T-cell (primary cell): ENCODE measurements around the gene GPR183. TPM values are rescaled to one million over a fixed set of nuclear protein-coding genes. Genes with fewer than 3 reads are reported as not detected.

Source experiments
- ATAC-seq, 4 experiments: fragments of 200-7000 bp in 3 of 4; fragments of 150-1000 bp in 1 of 4; cut with Tn5 transposase; replicated peaks in 1 of 4; 1 replicate in 3 of 4; 2 replicates in 1 of 4; pipeline ENCODE4 v1.10.0; 2021; ENCODE audit warnings: moderate library complexity in 3 of 4, mild to moderate bottlenecking in 2 of 4, moderate number of reproducible peaks in 1 of 4
- CTCF ChIA-PET, 2 donors: fragments of 300-600 bp; sonication (Branson Sonifier 250); formaldehyde crosslinking; loops; one replicate each; lab custom pipeline; 2022; ENCODE audit warnings: antibody characterized with exemption in 2 of 2; lab: Charles Lee
- POLR2A ChIA-PET, 2 donors: fragments of 300-600 bp; sonication (Branson Sonifier 250); formaldehyde crosslinking; loops; one replicate each; lab custom pipeline; 2022; ENCODE audit warnings: antibody characterized with exemption in 2 of 2; lab: Charles Lee
- DNase-seq, 35 experiments: peaks; one replicate each; pipeline versions ENCODE4 v3.0.0 to v3.0.0-alpha.2; 2013 to 2023
- H3K27ac ChIP-seq: one replicate; pipeline ENCODE4 v1.5.1; 2013; ENCODE audit warnings: low read length
- H3K27me3 ChIP-seq, 2 experiments: replicated peaks in 1 of 2; 1 replicate in 1 of 2; 2 replicates in 1 of 2; pipeline versions ENCODE4 v1.6.1 to v1.7.0; 2013; ENCODE audit warnings: low read length in 1 of 2, mixed read lengths in 1 of 2; ENCODE audit not compliant: control insufficient read depth in 2 of 2, insufficient read depth in 2 of 2; ENCODE audit errors: extremely low read depth in 1 of 2
- H3K36me3 ChIP-seq, 2 donors: 1 replicate in 1 of 2; 2 replicates in 1 of 2; pipeline versions ENCODE4 v1.6.1 to v1.7.0; 2013; ENCODE audit warnings: low read length in 1 of 2; ENCODE audit not compliant: control insufficient read depth in 2 of 2, insufficient read depth in 1 of 2; ENCODE audit errors: extremely low read depth in 1 of 2
- H3K4me1 ChIP-seq, 2 experiments: 1 replicate in 1 of 2; 2 replicates in 1 of 2; pipeline versions ENCODE4 v1.6.1 to v1.7.0; 2013; ENCODE audit warnings: low read length in 2 of 2, mixed read lengths in 1 of 2; ENCODE audit not compliant: insufficient read depth in 2 of 2, control insufficient read depth in 1 of 2; ENCODE audit errors: extremely low read depth in 1 of 2
- H3K4me3 ChIP-seq, 2 donors: 1 replicate in 1 of 2; 2 replicates in 1 of 2; pipeline versions ENCODE4 v1.5.1 to v1.7.0; 2013; ENCODE audit warnings: mild to moderate bottlenecking in 2 of 2, low read length in 1 of 2, moderate library complexity in 1 of 2; ENCODE audit not compliant: control insufficient read depth in 1 of 2; ENCODE audit errors: extremely low read depth in 1 of 2
- H3K9me3 ChIP-seq: 2 replicates; pipeline ENCODE4 v1.7.0; 2013
- H3K27ac Mint-ChIP-seq, 2 donors: one replicate each; pipeline ENCODE4 v1.8.0; 2020 to 2021; ENCODE audit warnings: mild to moderate bottlenecking in 2 of 2, mixed read lengths in 2 of 2
- H3K27me3 Mint-ChIP-seq, 2 donors: one replicate each; pipeline ENCODE4 v1.8.0; 2021 to 2022; ENCODE audit warnings: mixed read lengths in 2 of 2
- H3K36me3 Mint-ChIP-seq: one replicate; pipeline ENCODE4 v1.8.0; 2021; ENCODE audit warnings: mixed read lengths
- H3K4me1 Mint-ChIP-seq, 3 donors: one replicate each; pipeline ENCODE4 v1.8.0; 2020 to 2022; ENCODE audit warnings: mixed read lengths in 3 of 3, mild to moderate bottlenecking in 1 of 3
- H3K4me3 Mint-ChIP-seq, 3 donors: one replicate each; pipeline ENCODE4 v1.8.0; 2020 to 2022; ENCODE audit warnings: mild to moderate bottlenecking in 3 of 3, mixed read lengths in 3 of 3, moderate library complexity in 3 of 3
- H3K9me3 Mint-ChIP-seq, 3 donors: one replicate each; pipeline ENCODE4 v1.8.0; 2020 to 2022; ENCODE audit warnings: mixed read lengths in 3 of 3
- WGBS: methylation state at CpG from one replicate; pipeline ENCODE4 v1.1.5; 2013; ENCODE audit warnings: missing lambda C conversion rate; ENCODE audit not compliant: insufficient coverage; 5-methylcytosine and 5-hydroxymethylcytosine counted together
- total RNA-seq, 35 experiments: library from RNA in 6 of 35; stranded (reverse) in 6 of 35; fragments of 120-200 nt in 1 of 35; gene quantifications; one replicate each; pipeline versions ENCODE4 v1.2.1 to v1.2.4 and lab custom pipeline; 2013 to 2026

The GPR183 gene
- total RNA-seq, 5 donors from 2014 or later (not counting 1 experiment from before 2014, with no cell fraction given), result 69.9 to 152 (median 100) TPM

DNA sequence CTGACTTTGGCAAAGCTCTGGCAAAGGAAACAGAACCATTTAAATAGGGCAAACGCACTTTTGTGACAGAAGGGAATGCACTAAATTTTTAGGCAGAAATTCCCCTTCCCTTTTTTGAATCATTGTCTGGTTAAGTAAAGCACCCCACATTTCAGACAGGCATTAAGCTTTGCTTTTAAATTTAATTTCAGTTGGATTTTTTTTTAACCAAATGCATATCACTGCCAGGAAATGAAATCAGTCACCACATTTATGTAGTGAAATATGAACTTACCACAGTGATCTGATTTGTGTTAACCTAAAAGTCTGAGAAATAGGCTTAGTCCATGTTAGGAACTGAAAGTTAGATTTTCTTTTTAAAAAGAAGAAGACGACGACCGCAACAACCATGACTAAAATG, 10.8 kb downstream of the GPR183 start:
- peaks cover 56% of the 10 kb centered on the region for H3K36me3 Mint-ChIP-seq
- H3K9me3 Mint-ChIP-seq, result no peaks in the 10 kb centered on the region
- DNase-seq, result peak in 1 of 35 experiments; percentile 62

DNA sequence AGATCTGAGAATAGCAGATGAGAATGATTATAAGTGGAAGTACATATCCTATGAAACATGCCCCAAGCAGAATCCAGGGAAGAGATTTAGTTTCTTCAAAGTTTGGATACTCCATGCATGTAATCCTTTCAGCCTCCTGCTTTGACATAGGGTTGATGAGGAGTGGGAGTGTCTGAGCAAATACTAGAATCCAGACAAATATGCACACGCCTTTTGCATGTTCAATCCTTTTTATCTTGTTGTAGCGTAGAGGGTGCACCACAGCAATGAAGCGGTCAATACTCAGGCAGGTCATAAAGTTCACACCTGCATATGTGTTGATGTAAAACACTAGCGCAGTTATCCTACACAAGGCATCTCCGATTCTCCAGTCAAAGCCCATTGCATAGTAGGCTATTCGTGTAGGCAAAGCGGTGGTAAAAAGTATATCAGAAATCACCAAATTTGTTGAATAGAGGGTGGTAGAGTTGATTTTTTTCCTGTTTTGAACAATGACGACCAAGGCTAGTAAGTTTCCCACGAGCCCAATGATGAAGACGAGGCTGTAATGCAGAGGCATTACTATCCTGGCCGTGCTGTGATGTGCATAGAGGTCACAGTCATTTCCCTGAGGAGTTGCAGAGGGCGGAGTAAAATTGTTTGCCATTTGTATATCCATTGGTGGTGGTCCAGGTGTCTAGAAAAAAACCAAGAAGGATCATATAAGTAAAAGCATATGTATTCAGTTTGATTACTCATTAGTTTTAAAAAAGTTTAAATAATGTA, 11.5 kb downstream of the GPR183 start:
- no peaks in the 10 kb centered on the region for H3K9me3 ChIP-seq
- H3K4me3 ChIP-seq, result no peak overlapping the region
- WGBS, result 75% methylated on average over 8 of the region's 12 CpGs
- H3K27ac ChIP-seq, result peak overlapping the region; percentile 80
- peak overlapping the region; percentile 52 to 82 (median 67) for H3K4me3 Mint-ChIP-seq
- peaks cover 61% of the 10 kb centered on the region for H3K36me3 Mint-ChIP-seq
- H3K27ac Mint-ChIP-seq, result peak overlapping the region; percentile 97
- no peak for DNase-seq
- no peaks in the 10 kb centered on the region for H3K27me3 Mint-ChIP-seq
- ATAC-seq, result no peak
- no peaks in the 10 kb centered on the region for H3K27me3 ChIP-seq
- peaks cover 32 to 49% of the 10 kb centered on the region in 2 experiments for H3K4me1 ChIP-seq
- H3K9me3 Mint-ChIP-seq, result no peaks in the 10 kb centered on the region
- ChIA-PET POLR2A (interaction anchor here (0.6 to 3.7 kb wide), 6 partner anchors 11 to 71 kb away, joined by 3 to 28 read pairs (median 5); partner anchors contain the start of gene GPR183 (in 1 of the 2)), CTCF (interaction anchor here in 1 of 2 donors (0.9 to 3.0 kb wide), 5 partner anchors 11 to 140 kb away, joined by 3 to 22 read pairs (median 5); no protein-coding TSS in a partner anchor)
- peaks cover 86 to 91% (median 88%) of the 10 kb centered on the region in 3 donors for H3K4me1 Mint-ChIP-seq
- peaks cover 0 to 43% of the 10 kb centered on the region in 2 donors for H3K36me3 ChIP-seq

More for the DNA sequence above, 10.8 kb downstream of the GPR183 start:
- ChIA-PET POLR2A (interaction anchor here in 1 of 2 donors (0.6 to 3.7 kb wide), 9 partner anchors 10 to 137 kb away, joined by 3 to 28 read pairs (median 3); partner anchors contain the start of gene GPR183), CTCF (interaction anchor here (0.6 to 3.0 kb wide), 11 partner anchors 12 to 1308 kb away, joined by 3 to 22 read pairs (median 4); no protein-coding TSS in a partner anchor)
- Histone ChIP-seq H3K36me3 (peaks cover 0 to 41% of the 10 kb centered on the region in 2 donors), H3K27ac (peak overlapping the region; percentile 80), H3K27me3 (no peaks in the 10 kb centered on the region), H3K4me3 (no peak overlapping the region), H3K4me1 (peaks cover 32 to 53% of the 10 kb centered on the region in 2 experiments), H3K9me3 (no peaks in the 10 kb centered on the region)
- ATAC-seq, result peak; percentile 56 to 72 (median 68)
- H3K27ac Mint-ChIP-seq, result peak overlapping the region; percentile 97 to 99
- H3K4me1 Mint-ChIP-seq, result peaks cover 83 to 89% (median 85%) of the 10 kb centered on the region in 3 donors
- WGBS, result 0% methylated on average over 1 of the region's 4 CpGs
- peak overlapping the region; percentile 67 to 85 (median 82) for H3K4me3 Mint-ChIP-seq
- H3K27me3 Mint-ChIP-seq, result no peaks in the 10 kb centered on the region

GRCh38 chr13:99294958-99295357, 12.2 kb downstream of the GPR183 start:
- Mint-ChIP-seq H3K36me3 (peaks cover 60% of the 10 kb centered on the region), H3K27me3 (no peaks in the 10 kb centered on the region), H3K27ac (peak overlapping the region; percentile 97), H3K4me1 (peaks cover 86 to 91% (median 88%) of the 10 kb centered on the region in 3 donors), H3K9me3 (no peaks in the 10 kb centered on the region), H3K4me3 (peak overlapping the region; percentile 52 to 82 (median 67))
- H3K9me3 ChIP-seq, result no peaks in the 10 kb centered on the region
- H3K36me3 ChIP-seq, result peaks cover 0 to 36% of the 10 kb centered on the region in 2 donors
- ATAC-seq, result no peak
- DNase-seq, result no peak
- no peaks in the 10 kb centered on the region for H3K27me3 ChIP-seq
- no CpG with 5 or more reads among the region's 7 CpGs for WGBS
- H3K4me1 ChIP-seq, result peaks cover 37 to 42% of the 10 kb centered on the region in 2 experiments
- POLR2A ChIA-PET, result interaction anchor here (0.6 to 0.7 kb wide), 2 partner anchors 11 to 14 kb away, joined by 3 to 5 read pairs; no protein-coding TSS in a partner anchor
- H3K27ac ChIP-seq, result peak overlapping the region; percentile 80
- CTCF ChIA-PET, result interaction anchor here in 1 of 2 donors (0.6 to 1.8 kb wide), 3 partner anchors 25 to 98 kb away, joined by 3 to 5 read pairs (median 3); no protein-coding TSS in a partner anchor
- no peak overlapping the region for H3K4me3 ChIP-seq

DNA sequence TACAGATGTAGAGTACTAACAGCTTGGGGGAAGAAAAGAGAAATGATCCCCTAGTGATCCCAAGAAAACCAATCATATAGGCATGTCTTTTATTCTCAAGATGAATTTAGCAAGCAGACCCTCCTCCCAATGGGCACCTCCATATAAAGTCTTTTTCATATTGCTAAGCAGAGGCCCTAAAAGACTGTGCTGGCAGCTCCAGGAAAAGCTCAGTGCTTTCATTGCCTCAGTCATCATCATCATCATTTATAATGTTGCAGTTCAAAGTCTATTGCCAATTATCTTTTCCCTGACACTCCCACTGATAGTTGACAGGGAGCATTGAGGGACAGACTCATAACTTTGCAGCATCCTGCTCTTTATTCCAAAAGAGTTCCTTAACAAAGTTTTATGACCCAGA, 13.0 kb downstream of the GPR183 start:
- Mint-ChIP-seq H3K9me3 (no peaks in the 10 kb centered on the region), H3K4me1 (peaks cover 87 to 94% (median 88%) of the 10 kb centered on the region in 3 donors), H3K4me3 (peak overlapping the region in 2 of 3 donors; percentile 14 to 22), H3K27ac (peak overlapping the region; percentile 80 to 82), H3K36me3 (peaks cover 58% of the 10 kb centered on the region), H3K27me3 (no peaks in the 10 kb centered on the region)
- peaks cover 0 to 36% of the 10 kb centered on the region in 2 donors for H3K36me3 ChIP-seq
- no peak overlapping the region for H3K4me3 ChIP-seq
- peaks cover 37 to 40% of the 10 kb centered on the region in 2 experiments for H3K4me1 ChIP-seq
- peak overlapping the region; percentile 80 for H3K27ac ChIP-seq
- CTCF ChIA-PET, result interaction anchor here in 1 of 2 donors (1.2 to 1.8 kb wide), 2 partner anchors 10 to 24 kb away, joined by 3 to 5 read pairs; no protein-coding TSS in a partner anchor
- DNase-seq, result no peak
- no peaks in the 10 kb centered on the region for H3K27me3 ChIP-seq
- POLR2A ChIA-PET, result interaction anchor here in 1 of 2 donors (2.6 kb wide), 1 partner anchor 8 kb away, joined by 7 read pairs; no protein-coding TSS in a partner anchor
- ATAC-seq, result no peak
- H3K9me3 ChIP-seq, result no peaks in the 10 kb centered on the region

- Histone ChIP-seq H3K36me3 (peaks cover 0 to 34% of the 10 kb centered on the region in 2 donors), H3K27ac (peak overlapping the region; percentile 80), H3K27me3 (no peaks in the 10 kb centered on the region), H3K4me1 (peaks cover 32 to 42% of the 10 kb centered on the region in 2 experiments), H3K4me3 (no peak overlapping the region), H3K9me3 (no peaks in the 10 kb centered on the region)
- H3K9me3 Mint-ChIP-seq, result no peaks in the 10 kb centered on the region
- peaks cover 63% of the 10 kb centered on the region for H3K36me3 Mint-ChIP-seq
- peak overlapping the region; percentile 82 to 92 for H3K27ac Mint-ChIP-seq
- peak overlapping the region in 1 of 3 donors; percentile 25 for H3K4me3 Mint-ChIP-seq
- DNase-seq (no peak), ATAC-seq (no peak)
- ChIA-PET POLR2A (interaction anchor here (0.5 to 2.6 kb wide), 14 partner anchors 8 to 1381 kb away, joined by 3 to 14 read pairs (median 4); partner anchors contain the start of gene TMTC4 (in 1 of the 2)), CTCF (interaction anchor here in 1 of 2 donors (0.8 to 2.0 kb wide), 9 partner anchors 9 to 143 kb away, joined by 3 to 10 read pairs (median 5); partner anchors contain the start of gene GPR183)
- peaks cover 89 to 94% (median 91%) of the 10 kb centered on the region in 3 donors for H3K4me1 Mint-ChIP-seq
- H3K27me3 Mint-ChIP-seq, result no peaks in the 10 kb centered on the region
- WGBS, result no CpG with 5 or more reads among the region's 2 CpGs
These were observed 14.0 kb downstream of the GPR183 start for GRCh38 chr13:99293178-99293577.
